Neural cell (in vitro differentiated cells): ENCODE data around the gene MYO1F. TPM values are rescaled to one million over a fixed set of nuclear protein-coding genes. Genes with fewer than 3 reads are reported as not detected.

Source experiments
- H2AFZ ChIP-seq: fragments of 200-600, 300-800 bp; sonication (generic), shearing (Covaris generic); 2 replicates; pipeline ENCODE4 v1.6.0; 2014; ENCODE audit warnings: low read depth, mild to moderate bottlenecking, antibody characterized with exemption, low read length, moderate library complexity
- H3F3A ChIP-seq: fragments of 200-600 bp; shearing (Covaris generic); 2 replicates; pipeline ENCODE4 v1.6.1; 2016; ENCODE audit warnings: mild to moderate bottlenecking, moderate library complexity, mixed read lengths, antibody characterized with exemption, low read length; ENCODE audit not compliant: insufficient read depth, poor library complexity, severe bottlenecking
- H3K27ac ChIP-seq: fragments of 200-600, 300-800 bp; sonication (generic), shearing (Covaris generic); 2 replicates; pipeline ENCODE4 v1.5.1; 2014; ENCODE audit warnings: mild to moderate bottlenecking, low read length, moderate library complexity
- H3K27me3 ChIP-seq: fragments of 300-800, 200-600 bp; sonication (generic), shearing (Covaris generic); 2 replicates; pipeline ENCODE4 v1.6.0; 2014; ENCODE audit warnings: mild to moderate bottlenecking, low read depth, low read length, moderate library complexity; ENCODE audit not compliant: insufficient read depth
- H3K36me3 ChIP-seq: fragments of 300-800, 200-600 bp; sonication (generic), shearing (Covaris generic); 2 replicates; pipeline ENCODE4 v1.5.1; 2014; ENCODE audit warnings: mild to moderate bottlenecking, antibody characterized with exemption, low read length, moderate library complexity; ENCODE audit not compliant: insufficient read depth
- H3K4me2 ChIP-seq: fragments of 300-800, 200-600 bp; sonication (generic), shearing (Covaris generic); 2 replicates; pipeline ENCODE4 v1.6.0; 2014; ENCODE audit warnings: mild to moderate bottlenecking, low read length
- H3K4me3 ChIP-seq: fragments of 300-800, 200-600 bp; sonication (generic), shearing (Covaris generic); 2 replicates; pipeline ENCODE4 v1.5.1; 2014; ENCODE audit warnings: mild to moderate bottlenecking, low read length, moderate library complexity
- H3K79me2 ChIP-seq: fragments of 200-600 bp; shearing (Covaris generic); replicated peaks from 2 replicates; pipeline ENCODE4 v1.6.0; 2014; ENCODE audit warnings: mild to moderate bottlenecking, low read length, moderate library complexity; ENCODE audit not compliant: insufficient read depth
- H3K9ac ChIP-seq: fragments of 300-800, 200-600 bp; sonication (generic), shearing (Covaris generic); 2 replicates; pipeline ENCODE4 v1.6.1; 2016; ENCODE audit warnings: mild to moderate bottlenecking, low read length, mixed read lengths
- H3K9me2 ChIP-seq: fragments of 200-600 bp; shearing (Covaris generic); 2 replicates; pipeline ENCODE4 v1.6.1; 2016; ENCODE audit warnings: mild to moderate bottlenecking, low read length, mixed read lengths; ENCODE audit not compliant: insufficient read depth
- H3K9me3 ChIP-seq: fragments of 200-600, 300-800 bp; sonication (generic), shearing (Covaris generic); 2 replicates; pipeline ENCODE4 v1.6.1; 2016; ENCODE audit warnings: mild to moderate bottlenecking, mixed run types, low read length, moderate library complexity, mixed read lengths
- H4K20me1 ChIP-seq: fragments of 200-600 bp; shearing (Covaris generic); 2 replicates; pipeline ENCODE4 v1.6.1; 2016; ENCODE audit warnings: mild to moderate bottlenecking, mixed run types; ENCODE audit not compliant: insufficient read depth
- CTCF ChIP-seq: fragments of 450-650 bp; IDR thresholded peaks from 2 replicates; pipeline ENCODE4 v1.5.1; 2014; ENCODE audit warnings: antibody characterized with exemption, mild to moderate bottlenecking, moderate library complexity; ENCODE audit not compliant: poor library complexity, severe bottlenecking
- EP300 ChIP-seq: fragments of 450-650 bp; conservative IDR thresholded peaks from 2 replicates; pipeline ENCODE4 v1.6.1; 2014; ENCODE audit warnings: antibody characterized with exemption, mild to moderate bottlenecking, moderate library complexity; ENCODE audit not compliant: poor library complexity, severe bottlenecking
- EZH2 ChIP-seq: fragments of 200-600, 300-800 bp; shearing (Covaris generic), sonication (generic); IDR thresholded peaks from 2 replicates; pipeline ENCODE4 v1.6.1; 2014; ENCODE audit warnings: antibody characterized with exemption, low read length, borderline replicate concordance, mild to moderate bottlenecking; ENCODE audit not compliant: insufficient read depth, poor library complexity, severe bottlenecking
- MXI1 ChIP-seq: fragments of 450-650 bp; conservative IDR thresholded peaks from 2 replicates; pipeline ENCODE4 v1.6.1; 2014; ENCODE audit warnings: antibody characterized with exemption, mild to moderate bottlenecking; ENCODE audit not compliant: poor library complexity, severe bottlenecking
- POLR2AphosphoS5 ChIP-seq: IDR thresholded peaks from 2 replicates; pipeline ENCODE4 v1.6.1; 2012
- RAD21 ChIP-seq: fragments of 450-650 bp; conservative IDR thresholded peaks from 2 replicates; pipeline ENCODE4 v1.6.1; 2014; ENCODE audit warnings: antibody characterized with exemption, mild to moderate bottlenecking, moderate library complexity
- REST ChIP-seq: IDR thresholded peaks from 2 replicates; pipeline ENCODE4 v1.6.1; 2012; ENCODE audit warnings: borderline replicate concordance
- SMC3 ChIP-seq: fragments of 450-650 bp; conservative IDR thresholded peaks from 2 replicates; pipeline ENCODE4 v1.6.1; 2014; ENCODE audit warnings: antibody characterized with exemption, mild to moderate bottlenecking, moderate library complexity; ENCODE audit not compliant: poor library complexity
- TAF1 ChIP-seq: IDR thresholded peaks from 2 replicates; pipeline ENCODE4 v1.6.1; 2012; ENCODE audit warnings: low read depth
- polyA plus RNA-seq: library from polyadenylated mRNA; depleted of rRNA; stranded (reverse); fragments of >200 nt; gene quantifications from 2 replicates; pipeline ENCODE4 v1.2.3, GENCODE V29; 2014

MYO1F gene
- polyA plus RNA-seq, 1 donor from 2014 or later: 0.40 TPM

GRCh38 chr19:8612807-8613171, 35.5 kb upstream of the MYO1F start:
- H4K20me1 ChIP-seq: no peaks in the 10 kb centered on the region
- TF ChIP-seq MXI1 (no peak), EP300 (no peak), TAF1 (no peak), RAD21 (no peak), SMC3 (no peak), REST (no peak)
- H3K9me2 ChIP-seq: no peaks in the 10 kb centered on the region
- no peak overlapping the region for H3K4me3 ChIP-seq
- H3K79me2 ChIP-seq: peaks cover 9% of the 10 kb centered on the region
- H2AFZ ChIP-seq: no peak overlapping the region
- no peak overlapping the region for H3K9ac ChIP-seq
- no peak overlapping the region for H3K27ac ChIP-seq
- no peak overlapping the region for H3K4me2 ChIP-seq
- H3K27me3 ChIP-seq: no peaks in the 10 kb centered on the region
- no peaks in the 10 kb centered on the region for H3K36me3 ChIP-seq
- no peaks in the 10 kb centered on the region for H3K9me3 ChIP-seq
- no peaks in the 10 kb centered on the region for H3F3A ChIP-seq

GRCh38 chr19:8611877-8612806, 34.9 kb upstream of the MYO1F start:
- H3K9me2 ChIP-seq: no peaks in the 10 kb centered on the region
- H3K79me2 ChIP-seq: peaks cover 9% of the 10 kb centered on the region
- no peak overlapping the region for H2AFZ ChIP-seq
- no peak overlapping the region for H3K27ac ChIP-seq
- H3F3A ChIP-seq: no peaks in the 10 kb centered on the region
- H3K27me3 ChIP-seq: no peaks in the 10 kb centered on the region
- no peaks in the 10 kb centered on the region for H3K9me3 ChIP-seq
- TF ChIP-seq EP300 (no peak), RAD21 (no peak), TAF1 (no peak), POLR2AphosphoS5 (no peak), EZH2 (no peak), CTCF (no peak), SMC3 (no peak), REST (no peak), MXI1 (no peak)
- no peaks in the 10 kb centered on the region for H4K20me1 ChIP-seq
- no peak overlapping the region for H3K4me2 ChIP-seq
- H3K9ac ChIP-seq: no peak overlapping the region
- no peak overlapping the region for H3K4me3 ChIP-seq
- H3K36me3 ChIP-seq: no peaks in the 10 kb centered on the region
